ENCODE results near the gene KCTD15.

Gene KCTD15, protein sequence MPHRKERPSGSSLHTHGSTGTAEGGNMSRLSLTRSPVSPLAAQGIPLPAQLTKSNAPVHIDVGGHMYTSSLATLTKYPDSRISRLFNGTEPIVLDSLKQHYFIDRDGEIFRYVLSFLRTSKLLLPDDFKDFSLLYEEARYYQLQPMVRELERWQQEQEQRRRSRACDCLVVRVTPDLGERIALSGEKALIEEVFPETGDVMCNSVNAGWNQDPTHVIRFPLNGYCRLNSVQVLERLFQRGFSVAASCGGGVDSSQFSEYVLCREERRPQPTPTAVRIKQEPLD

DNA sequence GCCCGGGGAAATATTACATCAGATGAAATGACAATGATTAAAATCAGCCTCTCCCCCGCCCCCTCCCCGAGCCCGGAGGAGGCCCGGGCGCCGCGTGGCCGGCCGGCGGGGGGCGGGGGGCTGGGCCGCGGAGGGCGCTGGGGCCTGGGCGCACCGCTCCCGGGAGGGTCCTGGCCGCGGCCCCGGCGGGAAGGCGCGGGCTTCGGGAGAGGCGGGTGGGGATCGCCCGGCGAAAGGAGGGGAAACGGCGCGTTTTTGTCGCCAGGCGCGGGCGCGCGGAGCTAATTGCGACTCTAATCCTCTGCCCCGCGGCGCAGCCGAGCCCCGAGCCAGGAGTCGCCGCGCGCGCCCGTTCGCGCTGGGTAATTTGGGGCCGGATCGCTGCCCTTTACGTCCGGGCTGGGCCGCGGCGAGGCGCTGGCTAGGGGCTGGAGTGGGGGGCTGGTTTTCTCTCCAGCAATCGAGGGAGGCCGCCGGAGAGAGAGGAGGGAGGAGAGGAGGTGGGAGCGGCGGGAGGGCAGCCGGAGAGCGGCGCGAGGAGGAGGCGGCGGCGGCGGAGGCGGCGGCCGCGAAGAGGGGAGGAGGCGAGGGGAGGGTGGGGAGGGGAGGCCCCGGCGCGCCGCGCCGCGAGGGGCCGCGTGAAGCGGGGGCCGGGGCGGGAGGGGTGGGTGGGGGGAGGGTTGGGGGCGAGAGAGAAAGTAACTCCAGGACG, at the start of gene KCTD15:
Gene KCTD15, plus strand, starts transcription at position 707 of the 712 bp plus-strand sequence. CDS start 3,585 bp downstream, outside the sequence.
- no peak for DNase-seq

DNA sequence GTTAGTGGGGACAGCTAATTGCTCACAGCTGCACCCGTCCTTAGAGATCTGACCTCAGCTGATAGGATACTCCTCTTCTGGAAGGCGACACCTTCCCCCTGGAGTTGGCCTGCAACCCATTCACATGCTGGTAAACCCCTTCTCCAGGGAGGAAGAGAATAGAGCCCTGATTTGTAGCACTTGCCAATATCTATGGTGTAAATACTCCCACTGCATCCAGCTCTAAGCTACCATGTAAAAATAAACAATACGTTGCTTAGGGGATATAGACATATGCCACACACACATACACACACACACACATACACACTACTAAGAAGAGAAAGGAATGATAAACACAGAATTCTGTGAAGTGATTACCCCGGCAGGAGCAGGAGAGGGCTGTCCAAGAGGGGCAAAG, 49.4 kb upstream of the KCTD15 start:
- DNase-seq, result no peak

DNA sequence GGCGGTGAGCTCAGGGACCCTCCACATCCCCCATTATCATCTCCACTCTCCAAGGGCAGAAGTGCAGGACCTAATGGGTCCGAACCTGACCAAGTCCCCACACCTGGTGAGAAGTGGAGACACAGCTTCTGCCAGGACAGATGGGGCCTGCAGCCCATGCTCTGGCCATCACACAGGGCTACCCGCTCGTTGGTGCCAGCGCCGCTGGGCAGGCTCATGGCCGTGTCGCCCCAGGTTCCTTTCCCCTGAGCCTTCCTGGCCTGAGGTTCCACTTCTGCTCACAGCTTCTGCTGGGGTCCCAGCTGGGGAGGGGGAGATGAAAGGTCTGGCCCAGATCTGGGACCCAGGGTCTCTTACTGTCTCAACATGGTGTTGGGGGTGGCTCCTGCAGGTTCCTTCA, 48.4 kb upstream of the KCTD15 start:
- no peak for DNase-seq

DNA sequence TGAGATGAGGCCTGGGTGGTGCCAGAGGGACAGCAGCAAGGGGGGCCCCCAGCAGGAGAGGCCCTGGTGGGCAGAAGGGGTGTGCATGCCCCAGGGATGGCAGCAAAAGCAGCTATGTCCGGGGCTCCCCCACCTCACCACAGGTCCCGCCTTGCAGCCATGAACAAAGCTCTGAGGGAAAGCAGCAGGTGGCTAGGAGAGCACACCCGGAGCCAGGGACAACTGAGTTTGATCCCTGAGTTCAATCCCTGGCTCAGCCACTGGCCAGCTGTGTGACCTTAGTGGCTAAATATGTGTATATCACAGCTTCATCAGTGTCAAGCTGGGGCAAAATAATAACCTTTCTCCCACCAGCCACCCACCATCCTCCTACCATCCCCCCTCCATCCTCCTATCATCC, 47.7 kb upstream of the KCTD15 start:
- no peak for DNase-seq

DNA sequence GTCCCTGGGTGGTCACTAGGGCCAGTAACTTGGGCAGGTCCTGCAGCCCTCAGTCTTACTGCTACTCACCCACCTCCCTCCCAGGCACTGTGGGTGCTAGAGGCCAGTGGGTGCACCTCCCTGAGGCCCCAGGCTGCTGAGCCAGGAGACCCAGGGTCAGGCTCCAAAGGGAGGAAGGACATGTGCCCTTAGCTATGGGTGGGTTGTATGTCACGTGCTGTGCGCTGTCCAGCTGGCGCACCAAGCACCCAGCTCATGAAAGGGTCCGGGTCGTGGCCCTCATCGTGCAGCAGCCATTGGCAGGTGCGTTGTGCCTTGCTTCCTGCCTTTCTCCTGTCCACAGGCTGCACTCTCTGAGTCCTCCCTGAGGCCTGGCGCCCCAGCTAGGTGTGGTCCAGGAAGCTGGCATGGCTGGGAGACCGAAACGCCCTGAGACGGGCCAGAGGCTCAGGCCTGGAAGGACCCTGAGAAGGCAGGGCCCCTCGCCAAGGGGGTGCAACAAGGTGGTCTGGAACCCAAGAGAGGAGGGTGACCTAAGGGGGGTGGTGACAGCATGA, 47.0 kb upstream of the KCTD15 start:
- no peak for DNase-seq

DNA sequence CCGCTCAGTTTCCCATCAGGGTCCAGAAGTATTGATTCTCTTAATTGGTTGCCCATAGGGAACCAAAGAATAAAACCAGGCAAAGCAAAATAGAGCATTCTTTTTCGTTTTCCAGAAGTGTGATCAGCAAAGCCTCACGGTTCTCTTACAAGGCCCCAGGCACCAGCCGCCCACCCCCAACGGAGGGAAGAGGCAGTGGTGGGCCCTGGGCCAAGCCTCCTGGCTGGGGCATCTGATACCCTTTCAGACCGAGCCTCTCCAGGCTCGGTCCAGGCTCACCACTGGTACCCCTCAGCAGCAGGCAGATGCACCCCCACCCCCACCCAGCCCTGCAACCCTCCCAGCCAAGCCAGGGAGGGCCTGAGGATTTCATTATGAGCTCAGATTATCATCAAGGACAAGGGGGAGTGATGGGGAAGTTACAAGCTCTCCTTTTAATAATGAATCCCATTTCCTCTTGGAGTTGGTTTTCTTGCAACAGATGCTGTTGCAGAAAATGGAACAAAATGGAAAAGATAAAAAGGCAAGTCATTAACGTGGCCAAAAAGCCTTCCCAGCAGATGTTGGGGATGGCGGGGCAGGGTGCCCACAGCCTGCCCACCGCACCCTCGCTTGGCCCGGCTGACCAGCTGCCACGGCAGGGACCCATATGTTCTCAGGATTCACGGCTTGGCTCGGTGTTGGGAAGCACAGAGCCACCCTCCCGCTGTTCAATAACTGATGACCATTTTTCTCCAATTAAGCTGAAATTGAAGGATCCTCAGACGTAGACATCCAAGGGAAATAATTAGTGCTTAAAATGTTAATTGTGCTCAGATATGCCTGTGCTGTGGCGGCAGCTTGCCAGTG, 45.9 kb upstream of the KCTD15 start:
- no peak for DNase-seq

DNA sequence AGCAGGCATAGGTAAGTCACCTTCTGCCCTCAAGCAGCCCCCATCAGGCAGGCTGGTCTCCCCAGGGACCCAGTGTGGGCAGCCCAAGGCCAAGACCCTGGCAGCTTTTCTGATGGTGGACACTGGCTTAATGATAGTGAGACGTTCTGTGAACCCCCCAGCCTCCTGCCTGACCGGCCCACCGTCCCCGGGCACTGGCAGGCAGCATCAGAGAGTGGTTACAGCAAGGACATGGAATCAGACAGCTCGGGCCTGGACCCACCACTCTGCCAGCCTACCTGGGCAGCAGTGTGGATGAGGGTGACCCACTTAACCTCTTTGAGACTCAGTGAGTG, 45.3 kb upstream of the KCTD15 start:
- no peak for DNase-seq

DNA sequence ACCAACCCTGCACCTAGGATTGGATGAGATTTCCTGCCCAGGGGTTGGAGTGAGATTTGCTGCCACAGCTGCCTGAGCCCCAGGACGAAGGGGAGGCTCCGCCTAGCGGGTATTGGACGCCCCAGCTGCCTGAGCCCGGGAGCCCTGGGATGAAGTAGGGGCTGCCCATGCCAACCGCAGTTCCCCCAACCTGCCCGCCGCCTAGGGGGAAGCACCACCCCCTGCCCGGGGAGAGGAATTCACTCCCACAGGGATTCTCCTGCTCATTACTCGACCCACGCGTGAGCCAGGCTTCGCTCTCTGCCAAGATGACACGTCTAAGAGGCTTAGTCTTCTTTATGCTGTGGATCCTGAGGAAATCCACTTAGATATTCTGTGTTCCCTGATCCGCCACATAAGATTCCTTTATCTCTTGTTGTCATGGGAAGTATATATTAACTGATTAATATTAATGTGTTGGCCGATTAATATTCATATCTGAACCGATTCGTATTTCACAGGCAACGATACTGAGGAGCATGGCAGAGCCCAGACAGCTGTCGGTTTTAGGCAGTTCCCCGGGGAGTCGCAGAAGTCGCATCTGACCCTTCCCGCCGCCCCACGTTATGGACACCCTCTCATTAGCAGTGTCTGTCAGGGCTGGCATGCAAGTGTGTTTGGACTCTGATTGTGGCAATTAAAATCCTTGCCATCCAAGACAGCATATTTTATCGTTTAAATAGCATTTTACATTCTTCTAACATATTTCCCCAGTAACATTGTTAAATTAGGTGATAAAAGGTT, 44.5 kb upstream of the KCTD15 start:
- DNase-seq, result no peak

DNA sequence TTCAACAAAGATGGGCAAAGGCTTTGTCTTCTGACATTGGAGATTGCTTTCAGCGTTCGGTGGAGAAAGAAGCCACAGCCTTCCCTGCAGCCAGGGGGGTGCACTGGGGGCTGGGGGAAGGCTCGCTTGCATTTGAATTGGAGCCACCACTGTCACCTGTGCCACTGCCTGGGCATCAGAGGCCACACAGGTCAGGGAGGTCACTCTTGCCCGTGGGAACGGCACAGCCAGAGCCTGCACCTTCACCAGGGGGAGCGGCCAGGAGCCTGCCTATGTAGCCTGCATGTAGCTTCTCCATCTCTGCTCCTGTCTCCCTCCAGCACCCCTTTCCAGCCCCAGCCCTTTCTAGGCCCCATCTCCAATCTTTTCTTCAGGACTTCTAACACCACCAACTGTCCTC, 43.7 kb upstream of the KCTD15 start:
- no peak for DNase-seq

DNA sequence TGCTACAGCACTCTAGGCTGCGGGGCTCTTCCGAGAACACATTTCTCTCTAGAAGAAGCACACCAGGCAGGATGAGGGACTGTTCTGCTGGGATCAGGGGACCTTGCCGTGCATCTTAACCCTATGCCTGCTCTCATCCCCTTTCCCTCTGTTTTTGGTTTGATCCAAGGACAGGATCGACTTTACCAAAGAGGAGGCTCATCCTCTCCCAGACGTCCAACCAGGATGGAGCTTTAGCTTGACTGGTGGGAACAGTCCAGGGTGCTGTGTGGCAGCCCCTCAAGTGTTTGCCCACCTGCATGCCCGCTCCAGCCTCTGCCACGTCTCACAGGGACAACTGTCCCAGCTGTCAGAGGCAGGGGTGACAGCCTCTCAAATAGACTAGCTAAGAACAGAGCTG, 42.3 kb upstream of the KCTD15 start:
- no peak for DNase-seq

DNA sequence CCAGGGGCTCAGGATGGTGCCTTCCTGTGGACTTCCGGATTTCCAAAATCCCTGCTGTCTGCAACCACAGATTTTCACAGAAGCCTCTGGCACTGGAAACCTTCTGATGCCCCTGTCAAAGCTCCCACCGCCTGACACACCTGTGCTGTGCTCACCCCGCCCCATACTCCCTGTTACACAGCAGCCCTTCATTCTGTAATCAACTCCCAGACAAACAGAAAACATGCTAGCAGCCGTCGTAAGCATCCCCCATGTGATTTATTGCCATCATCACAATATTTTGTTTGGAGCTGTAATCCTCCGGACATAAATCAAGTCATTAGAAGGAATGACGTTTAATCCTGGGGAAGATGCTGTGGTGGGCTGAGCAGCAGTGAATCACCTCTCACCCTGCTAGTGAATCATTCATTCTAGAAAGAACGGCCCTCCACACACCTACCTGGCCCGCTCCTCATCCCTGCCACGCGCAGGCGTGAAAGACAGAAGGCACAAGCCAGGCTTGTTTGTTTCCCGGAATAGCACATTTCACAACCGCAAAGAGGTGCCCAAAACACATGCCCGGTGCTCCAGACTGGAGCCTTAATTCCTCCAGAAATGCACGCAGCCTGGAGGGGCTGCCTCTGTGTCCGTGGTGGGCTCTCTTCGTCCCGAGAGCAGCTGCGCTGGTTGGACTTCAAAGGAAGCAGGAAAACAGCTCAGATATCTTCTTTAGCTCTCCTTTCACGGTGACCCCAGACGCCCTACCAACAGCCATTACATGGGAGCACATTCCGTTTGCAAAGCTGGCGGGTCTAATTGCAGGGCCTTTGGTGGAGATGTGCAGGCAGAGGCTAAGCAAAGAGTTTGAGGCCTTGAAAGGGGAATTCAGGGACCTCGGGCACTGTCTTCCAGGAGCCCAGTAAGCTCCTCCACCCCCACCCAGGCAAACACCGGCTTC, 41.3 kb upstream of the KCTD15 start:
- no peak for DNase-seq

DNA sequence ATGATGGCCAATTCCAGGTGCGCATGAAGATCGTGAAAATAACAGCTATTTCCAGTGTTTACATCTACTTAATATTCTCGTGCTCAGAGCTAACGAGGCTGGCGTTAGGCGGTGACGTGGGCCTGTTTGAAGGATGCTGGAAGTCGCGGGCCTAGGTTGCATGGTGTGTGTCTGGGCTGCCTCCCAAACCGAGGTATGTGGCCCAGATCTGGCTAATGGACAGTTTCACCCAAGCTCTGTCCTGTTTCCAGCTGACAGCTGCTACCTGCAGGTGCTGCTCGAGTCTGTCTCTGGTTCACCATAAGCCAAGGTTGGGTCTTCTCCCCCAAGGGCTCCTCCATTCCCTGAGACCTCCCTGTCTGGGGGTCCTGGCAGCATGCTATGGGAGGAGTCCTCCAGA, 40.5 kb upstream of the KCTD15 start:
- DNase-seq, result no peak

DNA sequence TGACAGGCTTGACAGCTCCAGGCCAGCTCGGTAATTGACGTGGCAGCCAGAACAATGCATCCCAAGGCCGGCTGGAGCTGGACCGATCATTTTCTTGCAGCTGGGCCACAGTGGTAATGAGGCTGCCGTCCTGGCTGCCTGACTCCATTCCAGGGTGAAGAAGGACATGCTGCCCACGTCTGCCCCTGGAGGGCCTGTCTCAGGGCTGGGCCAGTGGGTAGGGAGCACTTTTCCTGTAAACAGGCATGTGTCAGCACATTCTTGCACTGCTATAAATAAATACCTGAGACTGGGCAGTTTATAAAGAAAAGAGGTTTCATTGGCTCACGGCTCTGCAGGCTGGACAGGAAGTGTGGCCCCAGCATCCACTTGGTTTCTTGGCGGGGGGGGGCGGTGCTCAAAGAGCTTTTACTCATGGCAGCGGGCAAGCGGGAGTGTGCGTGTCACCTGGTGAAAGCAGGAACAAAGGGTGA, 38.1 kb upstream of the KCTD15 start:
- no peak for DNase-seq

DNA sequence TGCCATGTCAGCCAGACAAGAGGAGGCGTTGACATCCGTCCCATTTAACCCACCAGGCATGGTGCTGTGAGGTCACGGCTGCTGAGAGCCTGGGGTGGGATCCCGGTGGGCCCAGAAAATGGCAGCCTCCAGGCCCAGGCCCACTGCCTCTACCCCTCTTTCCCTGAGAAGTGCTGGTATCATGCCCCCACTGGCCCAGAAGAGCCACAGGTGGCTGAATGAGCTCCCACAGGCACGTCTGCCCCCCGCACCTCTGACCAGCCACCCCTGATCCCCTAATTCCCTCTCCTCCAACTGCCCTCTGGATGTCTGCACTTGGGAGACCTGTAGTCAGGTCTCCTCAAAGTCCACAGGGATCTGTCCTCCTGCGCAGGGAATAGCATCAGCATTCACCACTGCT, 37.3 kb upstream of the KCTD15 start:
- no peak for DNase-seq

DNA sequence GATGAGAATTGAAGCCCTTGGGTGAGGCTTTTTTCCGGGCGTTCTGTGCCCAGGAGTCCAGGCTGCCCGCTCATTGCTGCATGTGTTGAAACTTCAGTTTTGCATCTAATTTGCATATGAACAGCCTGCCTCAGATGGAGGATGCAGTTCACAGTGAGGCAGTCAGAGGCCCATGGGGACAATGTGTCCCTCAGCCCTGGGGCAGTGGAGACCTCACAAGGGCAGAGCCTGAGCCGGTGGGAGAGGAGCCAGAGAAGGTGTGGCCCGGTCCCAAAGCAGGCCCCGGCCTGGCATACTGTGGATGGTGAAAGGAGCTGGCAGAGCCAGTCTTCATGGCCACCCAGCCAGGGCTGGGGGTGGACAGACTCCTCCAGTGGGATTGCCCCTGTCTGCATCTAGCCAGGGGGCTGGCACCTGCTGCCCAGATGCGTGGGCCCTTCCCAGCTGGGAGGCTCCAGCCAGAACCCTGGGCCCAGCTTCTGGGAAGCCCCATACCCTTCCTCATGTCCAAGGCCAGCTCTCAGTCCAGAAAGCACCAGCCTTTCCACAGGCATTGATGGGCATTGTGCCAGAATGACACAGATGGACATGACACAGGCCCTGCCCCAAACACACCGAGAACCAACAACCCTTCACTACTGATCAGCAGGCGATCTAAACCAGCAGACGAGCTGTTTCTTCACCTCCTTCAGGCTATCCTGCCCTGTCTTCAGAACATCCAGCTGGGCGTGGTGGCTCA, 32.9 kb upstream of the KCTD15 start:
- DNase-seq, result no peak

DNA sequence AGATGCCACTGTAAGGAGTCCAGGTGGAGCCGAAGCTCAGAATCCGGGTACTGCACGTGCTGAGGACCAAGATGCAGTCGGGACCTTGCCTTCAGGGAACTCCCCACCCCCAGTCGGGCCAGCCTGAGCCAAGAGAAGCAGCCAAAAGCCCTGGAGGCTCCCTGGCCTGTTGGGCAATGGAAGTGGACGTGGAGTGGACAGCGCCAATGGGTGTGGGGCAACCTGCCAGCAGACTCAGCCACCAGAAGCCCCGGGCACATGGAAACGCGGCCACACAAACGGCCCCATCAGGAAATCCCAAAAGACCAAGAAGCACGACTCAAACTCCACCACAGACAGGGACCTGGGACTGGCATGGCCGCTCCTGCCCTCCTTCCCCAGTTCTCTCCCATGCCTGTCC, 30.0 kb upstream of the KCTD15 start:
- no peak for DNase-seq

DNA sequence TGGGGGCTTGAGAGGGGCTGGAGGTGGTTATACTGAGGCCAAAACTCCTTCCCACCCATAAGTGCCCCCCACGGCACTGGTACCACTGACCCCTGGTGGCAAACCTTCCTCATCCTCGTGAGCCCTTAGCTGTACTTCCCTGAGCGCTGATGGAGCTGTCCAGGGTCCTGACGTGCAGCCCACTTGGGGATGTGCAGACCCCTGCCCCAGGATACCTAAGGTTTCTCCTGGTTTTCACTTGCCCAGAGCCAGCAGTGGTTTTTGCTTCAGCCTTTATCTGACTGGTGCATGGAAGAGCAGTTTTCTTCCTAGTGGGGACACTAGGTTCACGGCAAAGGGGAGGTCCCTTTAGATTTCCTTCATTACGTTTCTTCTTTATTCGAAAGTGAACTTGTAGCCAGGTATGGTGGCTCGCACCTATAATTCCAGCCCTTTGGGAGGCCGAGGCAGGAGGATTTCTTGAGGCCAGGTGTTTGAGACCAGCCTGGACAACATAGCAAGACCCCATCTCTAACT, 28.7 kb upstream of the KCTD15 start:
- peak; percentile 26 for DNase-seq

DNA sequence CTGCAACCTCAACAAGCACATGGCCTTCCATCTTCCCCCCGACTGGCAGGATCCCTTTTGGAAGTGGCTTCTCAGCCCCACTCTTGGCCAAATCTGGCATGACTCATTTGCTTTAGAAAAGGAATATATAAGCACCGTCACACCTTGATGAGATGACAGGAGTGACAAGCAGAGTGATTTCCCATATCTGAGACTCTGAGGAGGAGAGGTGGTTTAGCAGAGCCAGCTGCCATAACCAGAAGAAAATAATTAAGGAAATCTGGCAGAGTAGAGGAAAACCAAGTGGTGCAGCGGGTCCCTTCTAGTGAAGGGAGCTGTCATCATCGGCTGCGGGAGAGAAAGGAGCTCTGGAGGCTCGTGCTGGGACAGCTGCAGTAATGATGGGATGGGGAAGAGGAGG, 27.5 kb upstream of the KCTD15 start:
- DNase-seq, result no peak

DNA sequence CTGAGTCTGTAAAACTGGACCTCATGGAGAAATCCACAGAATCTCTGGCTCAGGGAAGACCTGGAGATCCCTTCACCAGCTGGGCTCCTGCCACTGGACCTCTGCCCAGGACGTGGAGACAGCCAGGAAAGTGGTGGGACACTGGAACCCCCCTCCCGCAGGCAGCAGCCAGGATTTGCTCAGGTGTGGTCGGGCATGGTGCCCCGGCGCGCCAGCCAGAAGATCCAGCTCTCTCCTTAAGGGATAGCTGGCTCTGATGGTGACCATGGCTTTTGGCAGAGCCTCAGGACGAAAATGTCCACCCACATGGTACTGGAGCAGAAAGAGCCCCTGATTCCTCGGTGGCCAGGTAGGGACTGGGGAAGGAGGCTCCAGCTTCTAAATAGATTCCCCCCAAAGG, 26.6 kb upstream of the KCTD15 start:
- no peak for DNase-seq

DNA sequence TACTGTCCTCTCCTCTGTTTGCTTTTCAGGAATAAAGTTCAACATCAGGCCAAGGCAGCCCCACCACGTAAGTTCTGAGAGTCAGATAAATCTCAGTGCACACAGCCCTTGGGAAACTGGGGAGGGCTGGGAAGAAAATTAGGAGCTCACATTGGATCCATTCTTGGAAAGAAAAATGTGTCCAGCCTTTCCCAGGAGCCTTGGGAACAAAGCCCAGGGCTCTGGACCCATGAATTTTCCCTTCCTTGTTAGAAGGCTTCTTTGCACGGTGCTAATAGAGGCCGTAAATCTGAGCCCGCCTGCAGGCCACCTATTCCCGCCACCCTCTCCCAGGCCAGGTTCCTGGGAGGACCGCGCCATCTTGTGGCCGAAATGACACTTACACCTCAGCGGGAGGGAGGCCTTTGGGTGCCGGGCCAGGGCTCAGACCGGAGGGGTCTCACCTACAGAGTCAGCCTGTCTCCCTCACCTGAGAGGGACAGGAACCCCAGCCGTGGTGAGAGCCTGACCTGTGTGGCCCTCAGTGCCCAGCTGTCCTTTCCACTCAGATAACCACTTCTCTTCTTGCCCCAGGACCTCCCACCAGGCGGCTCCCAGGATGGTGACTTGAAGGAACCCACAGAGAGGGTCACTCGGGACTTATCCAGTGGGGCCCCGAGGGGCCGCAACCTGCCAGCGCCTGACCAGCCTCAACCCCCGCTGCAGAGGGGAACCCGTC, 25.1 kb upstream of the KCTD15 start:
- DNase-seq, result peak; percentile 42
